ENCODE data around the gene MCHR1.

Gene MCHR1, protein sequence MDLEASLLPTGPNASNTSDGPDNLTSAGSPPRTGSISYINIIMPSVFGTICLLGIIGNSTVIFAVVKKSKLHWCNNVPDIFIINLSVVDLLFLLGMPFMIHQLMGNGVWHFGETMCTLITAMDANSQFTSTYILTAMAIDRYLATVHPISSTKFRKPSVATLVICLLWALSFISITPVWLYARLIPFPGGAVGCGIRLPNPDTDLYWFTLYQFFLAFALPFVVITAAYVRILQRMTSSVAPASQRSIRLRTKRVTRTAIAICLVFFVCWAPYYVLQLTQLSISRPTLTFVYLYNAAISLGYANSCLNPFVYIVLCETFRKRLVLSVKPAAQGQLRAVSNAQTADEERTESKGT

DNA sequence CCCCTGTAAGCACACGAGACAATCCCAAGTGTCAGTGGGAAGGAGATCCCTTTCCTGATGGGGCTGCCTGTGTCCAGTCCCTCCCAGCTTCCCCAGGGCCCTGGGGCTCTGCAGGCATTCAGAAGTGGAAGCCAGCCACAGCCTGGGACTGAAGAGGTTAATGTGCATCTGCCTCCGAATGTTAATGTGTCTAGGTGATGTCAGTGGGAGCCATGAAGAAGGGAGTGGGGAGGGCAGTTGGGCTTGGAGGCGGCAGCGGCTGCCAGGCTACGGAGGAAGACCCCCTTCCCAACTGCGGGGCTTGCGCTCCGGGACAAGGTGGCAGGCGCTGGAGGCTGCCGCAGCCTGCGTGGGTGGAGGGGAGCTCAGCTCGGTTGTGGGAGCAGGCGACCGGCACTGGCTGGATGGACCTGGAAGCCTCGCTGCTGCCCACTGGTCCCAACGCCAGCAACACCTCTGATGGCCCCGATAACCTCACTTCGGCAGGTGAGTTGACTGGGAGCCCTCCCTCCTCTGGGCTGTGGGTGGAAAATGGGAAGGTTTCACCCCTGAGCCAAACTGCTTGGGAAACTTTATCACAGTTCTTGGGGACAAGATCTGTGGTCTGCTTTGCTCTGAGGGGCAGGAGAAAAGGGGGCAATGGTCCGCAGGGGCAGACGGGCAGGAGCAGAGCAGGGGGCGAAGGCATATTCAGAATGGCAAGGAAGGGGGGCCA, at the start of gene MCHR1:
MCHR1 (plus strand) TSS at position 236 of the 715 bp plus-strand sequence; CDS start at position 405, 169 bp downstream.
- Histone ChIP-seq H3K27me3 (ENCODE audit: control insufficient read depth, low read length) (peaks cover 2% of the 10 kb centered on the region; the same call in 1 of the 2 replicates), H3K36me3 (ENCODE audit: control insufficient read depth, low read length) (no peaks in the 10 kb centered on the region), H3K4me2 (ENCODE audit: low read length) (no peak within 1 kb of the TSS), H3K9me2 (replicated peaks; ENCODE audit: control insufficient read depth, low read length) (no peaks in the 10 kb centered on the region), H3K4me3 (ENCODE audit: low read length) (no peak within 1 kb of the TSS), H3K27ac (ENCODE audit: low read depth, low read length) (no peak within 1 kb of the TSS), H3F3A (ENCODE audit: control insufficient read depth, insufficient read depth) (no peaks in the 10 kb centered on the region), H3K4me1 (ENCODE audit: control insufficient read depth, low read length) (peaks cover 22% of the 10 kb centered on the region), H4K20me1 (ENCODE audit: control insufficient read depth, insufficient read depth, low read depth, low read length) (no peaks in the 10 kb centered on the region), H3K79me2 (ENCODE audit: control insufficient read depth, low read length) (no peaks in the 10 kb centered on the region), H3K9me3 (ENCODE audit: control insufficient read depth, insufficient read depth, low read length) (no peaks in the 10 kb centered on the region)
- TF ChIP-seq, protein P1, sequence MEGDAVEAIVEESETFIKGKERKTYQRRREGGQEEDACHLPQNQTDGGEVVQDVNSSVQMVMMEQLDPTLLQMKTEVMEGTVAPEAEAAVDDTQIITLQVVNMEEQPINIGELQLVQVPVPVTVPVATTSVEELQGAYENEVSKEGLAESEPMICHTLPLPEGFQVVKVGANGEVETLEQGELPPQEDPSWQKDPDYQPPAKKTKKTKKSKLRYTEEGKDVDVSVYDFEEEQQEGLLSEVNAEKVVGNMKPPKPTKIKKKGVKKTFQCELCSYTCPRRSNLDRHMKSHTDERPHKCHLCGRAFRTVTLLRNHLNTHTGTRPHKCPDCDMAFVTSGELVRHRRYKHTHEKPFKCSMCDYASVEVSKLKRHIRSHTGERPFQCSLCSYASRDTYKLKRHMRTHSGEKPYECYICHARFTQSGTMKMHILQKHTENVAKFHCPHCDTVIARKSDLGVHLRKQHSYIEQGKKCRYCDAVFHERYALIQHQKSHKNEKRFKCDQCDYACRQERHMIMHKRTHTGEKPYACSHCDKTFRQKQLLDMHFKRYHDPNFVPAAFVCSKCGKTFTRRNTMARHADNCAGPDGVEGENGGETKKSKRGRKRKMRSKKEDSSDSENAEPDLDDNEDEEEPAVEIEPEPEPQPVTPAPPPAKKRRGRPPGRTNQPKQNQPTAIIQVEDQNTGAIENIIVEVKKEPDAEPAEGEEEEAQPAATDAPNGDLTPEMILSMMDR (IDR thresholded peaks at IDR 0.05; ENCODE audit: low read depth, low read length, poor library complexity, severe bottlenecking), result no peak
- no peak for TF ChIP-seq EZH2phosphoT487 (IDR thresholded peaks at IDR 0.05; ENCODE audit: borderline replicate concordance, low read length)

DNA sequence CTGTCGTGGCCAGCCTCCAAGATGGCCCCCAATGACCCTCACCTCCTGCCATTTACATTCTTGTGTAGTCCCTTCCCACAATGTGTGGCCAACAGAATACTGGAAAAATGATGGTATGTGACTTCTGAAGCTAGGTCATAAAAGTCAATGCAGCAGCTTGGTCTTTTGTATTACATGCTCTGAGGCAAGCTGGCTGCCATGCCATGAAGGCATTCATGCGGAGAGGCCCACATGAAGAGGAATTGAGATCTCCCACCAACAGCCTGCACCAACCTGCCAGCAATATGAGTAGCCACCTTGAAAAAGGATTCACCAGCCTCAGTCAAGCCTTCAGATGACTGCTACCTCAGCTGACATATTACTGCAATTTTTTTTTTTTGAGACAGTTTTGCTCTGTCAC, 47.4 kb upstream of the MCHR1 start:
- H3F3A ChIP-seq (ENCODE audit: control insufficient read depth, insufficient read depth), result 0 out of 2 replicates have a peak, but pooled peaks cover 2% of the 10 kb centered on the region
- TF ChIP-seq, protein P1 (IDR thresholded peaks at IDR 0.05; ENCODE audit: low read depth, low read length, poor library complexity, severe bottlenecking), result no peak
- no peak for TF ChIP-seq EZH2phosphoT487 (IDR thresholded peaks at IDR 0.05; ENCODE audit: borderline replicate concordance, low read length)
- no peaks in the 10 kb centered on the region for H3K27me3 ChIP-seq (ENCODE audit: control insufficient read depth, low read length)
- H4K20me1 ChIP-seq (ENCODE audit: control insufficient read depth, insufficient read depth, low read depth, low read length), result peaks cover 38% of the 10 kb centered on the region
- H3K36me3 ChIP-seq (ENCODE audit: control insufficient read depth, low read length), result no peaks in the 10 kb centered on the region
- no peak overlapping the region for H3K27ac ChIP-seq (ENCODE audit: low read depth, low read length)
- no peak overlapping the region for H3K4me2 ChIP-seq (ENCODE audit: low read length)
- peaks cover 34% of the 10 kb centered on the region for H3K4me1 ChIP-seq (ENCODE audit: control insufficient read depth, low read length)
- H3K9me3 ChIP-seq (ENCODE audit: control insufficient read depth, insufficient read depth, low read length), result no peaks in the 10 kb centered on the region
- H3K4me3 ChIP-seq (ENCODE audit: low read length), result no peak overlapping the region
- peaks cover 92% of the 10 kb centered on the region for H3K79me2 ChIP-seq (ENCODE audit: control insufficient read depth, low read length)
- H3K9me2 ChIP-seq (replicated peaks; ENCODE audit: control insufficient read depth, low read length), result no peaks in the 10 kb centered on the region

- peaks cover 32% of the 10 kb centered on the region for H4K20me1 ChIP-seq (ENCODE audit: control insufficient read depth, insufficient read depth, low read depth, low read length)
- H3K4me1 ChIP-seq (ENCODE audit: control insufficient read depth, low read length), result peaks cover 33% of the 10 kb centered on the region
- H3K4me2 ChIP-seq (ENCODE audit: low read length), result no peak overlapping the region
- H3F3A ChIP-seq (ENCODE audit: control insufficient read depth, insufficient read depth), result 0 out of 2 replicates have a peak, but pooled peaks cover 2% of the 10 kb centered on the region
- H3K79me2 ChIP-seq (ENCODE audit: control insufficient read depth, low read length), result peaks cover 81% of the 10 kb centered on the region
- no peak overlapping the region for H3K4me3 ChIP-seq (ENCODE audit: low read length)
- no peak overlapping the region for H3K27ac ChIP-seq (ENCODE audit: low read depth, low read length)
- TF ChIP-seq, protein P1 (IDR thresholded peaks at IDR 0.05; ENCODE audit: low read depth, low read length, poor library complexity, severe bottlenecking), result no peak
- no peak for TF ChIP-seq EZH2phosphoT487 (IDR thresholded peaks at IDR 0.05; ENCODE audit: borderline replicate concordance, low read length)
- H3K27me3 ChIP-seq (ENCODE audit: control insufficient read depth, low read length), result no peaks in the 10 kb centered on the region
- no peaks in the 10 kb centered on the region for H3K36me3 ChIP-seq (ENCODE audit: control insufficient read depth, low read length)
- no peaks in the 10 kb centered on the region for H3K9me2 ChIP-seq (replicated peaks; ENCODE audit: control insufficient read depth, low read length)
- H3K9me3 ChIP-seq (ENCODE audit: control insufficient read depth, insufficient read depth, low read length), result no peaks in the 10 kb centered on the region
Observed at GRCh38 chr22:40633036-40633435, 46.2 kb upstream of the MCHR1 start.

All from DOHH2 (cell line).